Upper lobe of left lung (tissue), 6 donors: ENCODE measurements around the gene BIN2. TPM values are rescaled to one million over a fixed set of nuclear protein-coding genes. Genes with fewer than 3 reads are reported as not detected.
"Not testable (repeated sequence)": the region's sequence is repeated elsewhere in the genome, so short reads cannot be mapped to it uniquely, and the experiment has no call there.

Experiments
- ATAC-seq, 2 donors: fragments of 200-7000 bp; cut with Tn5 transposase; one replicate each; pipeline ENCODE4 v1.9.1; 2022; ENCODE audit warnings: mild to moderate bottlenecking in 2 of 2, moderate library complexity in 2 of 2; ENCODE audit not compliant: low FRiP score in 2 of 2
- DNase-seq, 2 donors: peaks; one replicate each; pipeline ENCODE4 v3.0.0-alpha.2; 2019 to 2020
- H3K27ac ChIP-seq, 4 donors: fragments of 200-600 bp; sonication (generic); one replicate each; pipeline ENCODE4 v1.5.1; 2016 to 2019
- H3K27me3 ChIP-seq, 4 donors: fragments of 200-600 bp; sonication (generic); one replicate each; pipeline ENCODE4 v1.5.1; 2017 to 2019
- H3K36me3 ChIP-seq, 4 donors: fragments of 200-600 bp; sonication (generic); one replicate each; pipeline ENCODE4 v1.5.1; 2016 to 2019
- H3K4me1 ChIP-seq, 4 donors: fragments of 200-600 bp; sonication (generic); one replicate each; pipeline ENCODE4 v1.5.1; 2018 to 2019
- H3K4me3 ChIP-seq, 4 donors: fragments of 200-600 bp; sonication (generic); one replicate each; pipeline ENCODE4 v1.5.1; 2017 to 2019; ENCODE audit warnings: mild to moderate bottlenecking in 2 of 4, moderate library complexity in 1 of 4
- H3K9me3 ChIP-seq, 4 donors: fragments of 200-600 bp; sonication (generic); one replicate each; pipeline ENCODE4 v1.5.1; 2018 to 2019
- CTCF ChIP-seq, 6 experiments: fragments of 450-650 bp in 4 of 6; fragments of 200-600 bp in 2 of 6; sonication (generic) in 2 of 6; IDR thresholded peaks; one replicate each; pipeline ENCODE4 v1.5.1; 2016 to 2019; ENCODE audit warnings: antibody characterized with exemption in 6 of 6
- EP300 ChIP-seq, 4 donors: sonication (generic); formaldehyde crosslinking; IDR thresholded peaks; one replicate each; pipeline ENCODE4 v1.5.1; 2017; ENCODE audit warnings: antibody characterized with exemption in 4 of 4, control low read depth in 2 of 4
- POLR2A ChIP-seq, 4 donors: fragments of 450-650 bp; IDR thresholded peaks; one replicate each; pipeline ENCODE4 v1.5.1; 2016 to 2017; ENCODE audit warnings: antibody characterized with exemption in 4 of 4, mild to moderate bottlenecking in 2 of 4
- POLR2AphosphoS5 ChIP-seq, 2 donors: sonication (generic); formaldehyde crosslinking; IDR thresholded peaks; one replicate each; pipeline ENCODE4 v1.5.1; 2017; ENCODE audit warnings: antibody characterized with exemption in 2 of 2
- WGBS, 2 donors: methylation state at CpG; one replicate each; pipeline ENCODE4 v1.1.5; 2017 to 2018; 5-methylcytosine and 5-hydroxymethylcytosine counted together
- total RNA-seq, 6 donors: library from RNA; depleted of rRNA in 4 of 6; stranded (reverse); fragments of >200 nt in 4 of 6; gene quantifications; one replicate each; pipeline versions ENCODE4 v1.1.0 to v1.2.1, GENCODE V29; 2016 to 2021
- donor health status: DM: no; HTN: no; CAD: no; lungs with moderate emphysema.
- donor health status: DM: no; HTN: yes; CAD: no; lungs with severe emphysema.

BIN2 gene
- total RNA-seq, 6 donors from 2014 or later = 16.5 to 54.5 (median 30.6) TPM

GRCh38 chr12:51320695-51321320, 3.2 kb downstream of the BIN2 start:
- peaks cover 15 to 54% (median 44%) of the 10 kb centered on the region in 4 donors for H3K4me1 ChIP-seq
- no peak overlapping the region for H3K4me3 ChIP-seq
- H3K9me3 ChIP-seq = no peaks in the 10 kb centered on the region
- H3K36me3 ChIP-seq = no peaks in the 10 kb centered on the region
- WGBS, 2 donors = 26 to 40% methylated on average over 3 of the region's 3 CpGs
- no peaks in the 10 kb centered on the region for H3K27me3 ChIP-seq
- no peak for TF ChIP-seq POLR2AphosphoS5 (IDR thresholded peaks at IDR 0.05)
- TF ChIP-seq EP300 (IDR thresholded peaks at IDR 0.05) = no peak
- TF ChIP-seq CTCF (IDR thresholded peaks at IDR 0.05) = no peak
- TF ChIP-seq POLR2A (IDR thresholded peaks at IDR 0.05) = no peak
- ATAC-seq = no peak
- peak overlapping the region in 3 of 4 donors; percentile 4 to 94 (median 78) for H3K27ac ChIP-seq
- DNase-seq = peak in 1 of 2 donors; percentile 39

GRCh38 chr12:51320311-51320694, 3.7 kb downstream of the BIN2 start:
- 70 to 74% methylated on average over 4 of the region's 4 CpGs for WGBS, 2 donors
- H3K4me1 ChIP-seq = peaks cover 15 to 54% (median 43%) of the 10 kb centered on the region in 4 donors
- no peak for TF ChIP-seq EP300 (IDR thresholded peaks at IDR 0.05)
- TF ChIP-seq POLR2AphosphoS5 (IDR thresholded peaks at IDR 0.05) = no peak
- no peak for TF ChIP-seq POLR2A (IDR thresholded peaks at IDR 0.05)
- no peak for TF ChIP-seq CTCF (IDR thresholded peaks at IDR 0.05)

GRCh38 chr12:51318846-51319599, 5.0 kb downstream of the BIN2 start:
- Histone ChIP-seq H3K36me3 (no peaks in the 10 kb centered on the region), H3K9me3 (no peaks in the 10 kb centered on the region), H3K27me3 (no peaks in the 10 kb centered on the region), H3K4me3 (no peak overlapping the region), H3K27ac (peak overlapping the region; percentile 13 to 94 (median 62)), H3K4me1 (peaks cover 15 to 47% (median 31%) of the 10 kb centered on the region in 4 donors)
- peak in 1 of 2 donors; percentile 75 for DNase-seq
- peak; percentile 53 to 71 for ATAC-seq
- WGBS, 2 donors = 30 to 55% methylated on average over 3 of the region's 3 CpGs
- TF ChIP-seq CTCF (IDR thresholded peaks at IDR 0.05) = no peak
- TF ChIP-seq POLR2AphosphoS5 (IDR thresholded peaks at IDR 0.05) = peak in 1 of 2 donors; percentile 12

More at GRCh38 chr12:51320311-51320694, 3.7 kb downstream of the BIN2 start:
- Histone ChIP-seq H3K27ac (peak overlapping the region in 3 of 4 donors; percentile 4 to 94 (median 78)), H3K4me3 (no peak overlapping the region), H3K27me3 (no peaks in the 10 kb centered on the region), H3K9me3 (no peaks in the 10 kb centered on the region), H3K36me3 (no peaks in the 10 kb centered on the region)
- ATAC-seq (no peak), DNase-seq (no peak)

- not testable (repeated sequence) for H3K36me3 ChIP-seq
Measured at GRCh38 chr12:51318057-51318806, 5.7 kb downstream of the BIN2 start.

GRCh38 chr12:51311389-51311788, 12.6 kb downstream of the BIN2 start:
- Histone ChIP-seq H3K4me3 (no peak overlapping the region), H3K4me1 (peaks cover 0 to 13% (median 1%) of the 10 kb centered on the region in 4 donors), H3K27ac (no peak overlapping the region), H3K27me3 (no peaks in the 10 kb centered on the region), H3K36me3 (no peaks in the 10 kb centered on the region), H3K9me3 (no peaks in the 10 kb centered on the region)
- no peak for DNase-seq
- ATAC-seq = no peak
- 100% methylated on average over 1 of the region's 1 CpG for WGBS, 2 donors
- TF ChIP-seq CTCF (IDR thresholded peaks at IDR 0.05) = no peak
- TF ChIP-seq POLR2AphosphoS5 (IDR thresholded peaks at IDR 0.05) = no peak
- no peak for TF ChIP-seq EP300 (IDR thresholded peaks at IDR 0.05)
- TF ChIP-seq POLR2A (IDR thresholded peaks at IDR 0.05) = no peak

More at GRCh38 chr12:51318057-51318806, 5.7 kb downstream of the BIN2 start:
- H3K27me3 ChIP-seq, H3K9me3 ChIP-seq, DNase-seq, ATAC-seq, H3K4me3 ChIP-seq: not testable (repeated sequence)
- 81 to 90% methylated on average over 8 of the region's 8 CpGs for WGBS, 2 donors
- H3K4me1 ChIP-seq = peaks cover 15 to 46% (median 31%) of the 10 kb centered on the region in 4 donors
- H3K27ac ChIP-seq = peak overlapping the region in 3 of 4 donors; percentile 47 to 94 (median 78)
